Kidney epithelial cell (primary cell): Measurements from ENCODE around the gene LGALS12. TPM values are rescaled to one million over a fixed set of nuclear protein-coding genes. Genes with fewer than 3 reads are reported as not detected.
A peak's percentile ranks its signal among the peaks of the same experiment; 100 is the strongest.

Experiments
- DNase-seq: peaks from one replicate; pipeline ENCODE4 v3.0.0-alpha.2; 2010; ENCODE audit warnings: low read depth
- H3K27me3 ChIP-seq: 2 replicates; pipeline ENCODE4 v1.6.0; 2011; ENCODE audit warnings: low read length; ENCODE audit not compliant: control insufficient read depth, insufficient read depth
- H3K36me3 ChIP-seq: 2 replicates; pipeline ENCODE4 v1.5.1; 2011; ENCODE audit warnings: low read length; ENCODE audit not compliant: control insufficient read depth, insufficient read depth
- H3K4me3 ChIP-seq: 2 replicates; pipeline ENCODE4 v1.5.1; 2011; ENCODE audit warnings: low read depth, mild to moderate bottlenecking, control low read depth, low read length
- total RNA-seq: library from RNA; depleted of rRNA; stranded (reverse); fragments of >200 nt; gene quantifications from 2 replicates; pipeline ENCODE4 v1.2.3, GENCODE V29; 2015
- TF ChIP-seq, protein P1 (sequence below): IDR thresholded peaks from 2 replicates; pipeline ENCODE4 v1.5.1; 2011; ENCODE audit warnings: mild to moderate bottlenecking, moderate library complexity, low read length, control low read depth, inconsistent platforms; ENCODE audit not compliant: insufficient read depth, poor library complexity, severe bottlenecking

LGALS12 gene
- total RNA-seq, 1 donor from 2014 or later = not detected

DNA sequence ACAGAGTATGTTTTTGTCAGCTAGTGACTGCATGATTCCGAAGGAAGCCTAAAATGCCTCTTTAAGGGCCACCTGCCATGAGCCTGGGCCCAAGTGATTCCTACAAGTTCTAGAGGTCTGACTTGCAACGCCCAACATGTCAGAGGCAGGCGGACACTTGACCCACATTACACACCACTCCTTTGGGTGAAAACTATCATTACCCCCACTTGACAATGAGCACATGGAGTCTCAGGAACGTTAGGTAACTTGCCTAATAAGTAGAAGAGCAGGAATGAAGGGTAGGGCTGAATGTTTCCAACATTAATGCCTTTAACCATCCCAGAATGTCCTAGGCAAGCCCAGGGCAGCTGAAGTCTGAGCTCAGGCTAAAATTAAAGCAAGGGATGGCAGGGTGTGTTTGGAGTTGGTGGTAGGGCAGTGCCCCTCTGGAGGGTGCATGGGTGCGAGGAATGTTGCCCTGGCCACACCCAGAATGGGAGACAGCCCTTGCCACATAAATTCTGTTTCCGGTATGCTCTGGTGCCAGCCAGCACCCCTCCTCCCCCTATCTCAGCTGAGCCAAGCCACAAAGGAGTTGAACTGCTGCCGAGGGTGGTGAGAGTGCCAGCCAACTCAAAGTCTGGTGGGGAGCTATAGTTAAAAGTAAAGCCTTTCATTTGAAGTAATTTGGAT, 54.8 kb downstream of the LGALS12 start:
- DNase-seq = no peak
- no peaks in the 10 kb centered on the region for H3K27me3 ChIP-seq
- TF ChIP-seq, protein P1, sequence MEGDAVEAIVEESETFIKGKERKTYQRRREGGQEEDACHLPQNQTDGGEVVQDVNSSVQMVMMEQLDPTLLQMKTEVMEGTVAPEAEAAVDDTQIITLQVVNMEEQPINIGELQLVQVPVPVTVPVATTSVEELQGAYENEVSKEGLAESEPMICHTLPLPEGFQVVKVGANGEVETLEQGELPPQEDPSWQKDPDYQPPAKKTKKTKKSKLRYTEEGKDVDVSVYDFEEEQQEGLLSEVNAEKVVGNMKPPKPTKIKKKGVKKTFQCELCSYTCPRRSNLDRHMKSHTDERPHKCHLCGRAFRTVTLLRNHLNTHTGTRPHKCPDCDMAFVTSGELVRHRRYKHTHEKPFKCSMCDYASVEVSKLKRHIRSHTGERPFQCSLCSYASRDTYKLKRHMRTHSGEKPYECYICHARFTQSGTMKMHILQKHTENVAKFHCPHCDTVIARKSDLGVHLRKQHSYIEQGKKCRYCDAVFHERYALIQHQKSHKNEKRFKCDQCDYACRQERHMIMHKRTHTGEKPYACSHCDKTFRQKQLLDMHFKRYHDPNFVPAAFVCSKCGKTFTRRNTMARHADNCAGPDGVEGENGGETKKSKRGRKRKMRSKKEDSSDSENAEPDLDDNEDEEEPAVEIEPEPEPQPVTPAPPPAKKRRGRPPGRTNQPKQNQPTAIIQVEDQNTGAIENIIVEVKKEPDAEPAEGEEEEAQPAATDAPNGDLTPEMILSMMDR = no peak
- H3K36me3 ChIP-seq = no peaks in the 10 kb centered on the region
- H3K4me3 ChIP-seq = no peak overlapping the region

DNA sequence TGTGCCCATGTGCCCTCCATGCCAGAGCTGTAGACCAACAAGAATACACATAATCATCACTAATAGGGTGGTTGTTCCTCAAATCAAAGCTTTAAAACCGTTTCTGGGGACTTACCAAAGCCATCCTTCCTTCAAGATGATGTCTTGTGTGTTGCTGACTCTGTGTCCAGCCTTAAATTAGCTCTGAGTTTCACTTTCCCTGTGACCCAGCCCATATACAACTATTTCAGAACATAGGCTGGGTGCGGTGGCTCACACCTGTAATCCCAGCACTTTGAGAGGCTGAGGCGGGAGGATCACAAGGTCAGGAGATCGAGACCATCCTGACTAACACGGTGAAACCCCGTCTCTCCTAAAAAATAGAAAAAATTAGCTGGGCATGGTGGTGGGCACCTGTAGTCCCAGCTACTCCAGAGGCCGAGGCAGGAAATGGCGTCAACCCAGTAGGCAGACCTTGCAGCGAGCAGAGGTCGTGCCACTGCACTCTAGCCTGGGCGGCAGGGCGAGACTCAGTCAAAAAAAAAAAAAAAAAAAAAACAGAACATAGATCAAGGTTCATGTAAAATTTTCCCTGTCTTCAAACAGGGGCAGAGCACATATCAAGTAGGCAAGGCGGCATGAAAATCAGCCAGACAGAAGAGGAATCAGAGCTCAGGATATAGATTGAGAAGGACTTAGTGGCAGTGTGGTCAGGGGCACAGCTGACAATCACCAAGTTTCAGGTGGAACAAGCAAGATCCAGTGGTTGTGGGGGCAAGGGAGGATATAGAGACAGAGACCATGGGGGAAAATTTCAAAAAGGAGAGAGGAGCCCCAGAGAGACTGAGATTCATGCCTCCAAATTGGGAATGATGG, 57.5 kb downstream of the LGALS12 start, which contains the start of gene PLAAT2:
Gene PLAAT2 (minus strand): TSS at position 179 of the 855 bp plus-strand sequence. CDS start 55 bp downstream, at position 124.
- TF ChIP-seq, protein P1 = no peak
- Histone ChIP-seq H3K36me3 (no peaks in the 10 kb centered on the region), H3K27me3 (no peaks in the 10 kb centered on the region), H3K4me3 (no peak within 1 kb of the TSS)
- no peak for DNase-seq

DNA sequence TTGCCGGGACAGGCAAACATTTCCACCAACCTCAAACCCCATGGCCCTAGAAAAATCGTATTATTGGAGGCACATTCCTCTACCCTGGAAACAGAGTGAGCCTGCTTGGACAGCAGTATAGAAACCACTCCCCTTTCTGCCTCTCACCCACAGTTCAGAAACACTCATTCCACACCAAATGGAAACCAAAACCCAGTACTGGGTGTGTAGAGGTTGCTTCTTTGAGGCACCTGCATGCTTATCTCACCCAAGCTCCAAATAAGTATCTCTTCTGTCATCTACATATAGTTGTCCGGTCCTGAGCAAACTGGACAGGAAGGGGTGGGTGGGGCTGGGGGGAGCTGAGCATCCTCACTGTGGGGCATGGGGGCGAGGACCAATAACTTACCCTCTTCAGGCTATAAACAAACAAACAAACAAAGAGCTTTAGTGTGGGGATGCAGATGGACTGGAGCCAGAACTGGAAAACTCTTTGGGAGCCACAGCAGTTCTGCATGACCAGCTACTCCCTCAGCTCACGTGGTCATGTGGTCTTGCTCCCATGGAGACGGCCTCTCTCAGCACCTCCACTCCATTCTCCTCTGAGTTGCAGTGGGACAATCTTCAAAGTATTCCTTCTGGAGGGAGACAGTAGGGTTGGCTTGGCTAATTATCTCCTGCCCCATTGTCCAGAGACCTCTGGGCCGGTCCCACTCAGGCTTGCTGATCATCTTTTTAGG, 58.3 kb downstream of the LGALS12 start:
- DNase-seq = peak; percentile 52
- TF ChIP-seq, protein P1 = no peak
- Histone ChIP-seq H3K27me3 (no peaks in the 10 kb centered on the region), H3K4me3 (no peak overlapping the region), H3K36me3 (no peaks in the 10 kb centered on the region)

DNA sequence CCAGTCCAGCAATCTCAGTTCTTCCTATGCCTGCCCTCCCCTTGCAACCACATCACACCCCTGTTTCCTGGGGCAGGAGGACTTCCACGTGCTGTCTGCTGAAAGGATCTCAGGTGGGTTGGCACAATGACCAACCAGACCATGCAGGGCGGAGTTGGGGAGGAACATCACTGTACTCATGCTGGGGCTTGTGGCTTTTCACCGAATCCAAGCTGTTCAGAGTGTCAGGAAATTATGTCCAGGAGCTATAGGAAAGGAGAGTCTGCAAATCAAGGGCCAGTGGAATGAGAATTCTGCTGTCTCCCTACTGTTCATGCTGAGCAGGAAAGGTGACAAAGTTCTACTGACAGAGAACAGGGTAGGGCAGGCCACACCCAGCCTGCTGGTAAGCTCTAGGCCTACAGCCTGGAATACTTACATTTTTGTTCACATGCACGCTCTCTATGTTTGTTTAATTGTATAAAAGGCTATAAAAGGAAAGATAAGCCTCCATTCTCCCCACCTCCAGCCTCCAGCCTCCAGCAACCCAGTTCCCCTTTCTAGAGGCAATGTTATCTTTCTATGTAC, 59.0 kb downstream of the LGALS12 start:
- Histone ChIP-seq H3K4me3 (no peak overlapping the region), H3K36me3 (no peaks in the 10 kb centered on the region), H3K27me3 (no peaks in the 10 kb centered on the region)
- TF ChIP-seq, protein P1 = no peak
- no peak for DNase-seq

Other genes starting within 250 kb of the LGALS12 start
- gene SLC22A9, start 136.3 kb upstream of the LGALS12 start, total RNA-seq = not detected in 2 replicates
- 0.14 and 0.17 TPM in 2 replicates for gene PLAAT5, start 14.9 kb upstream of the LGALS12 start, total RNA-seq
- gene PLAAT4, start 30.7 kb downstream of the LGALS12 start, total RNA-seq = 14.1 and 14.7 TPM in 2 replicates
- gene PLAAT2, start 57.3 kb downstream of the LGALS12 start, total RNA-seq = not detected in 2 replicates
- gene PLAAT3, start 108.3 kb downstream of the LGALS12 start, total RNA-seq = 81.0 and 85.7 TPM in 2 replicates
- 42.6 and 42.7 TPM in 2 replicates for gene ATL3, start 165.3 kb downstream of the LGALS12 start, total RNA-seq
- gene RTN3, start 175.4 kb downstream of the LGALS12 start, total RNA-seq = 102 and 107 TPM in 2 replicates